ENCODE measurements around the gene PARN.

PARN gene, protein sequence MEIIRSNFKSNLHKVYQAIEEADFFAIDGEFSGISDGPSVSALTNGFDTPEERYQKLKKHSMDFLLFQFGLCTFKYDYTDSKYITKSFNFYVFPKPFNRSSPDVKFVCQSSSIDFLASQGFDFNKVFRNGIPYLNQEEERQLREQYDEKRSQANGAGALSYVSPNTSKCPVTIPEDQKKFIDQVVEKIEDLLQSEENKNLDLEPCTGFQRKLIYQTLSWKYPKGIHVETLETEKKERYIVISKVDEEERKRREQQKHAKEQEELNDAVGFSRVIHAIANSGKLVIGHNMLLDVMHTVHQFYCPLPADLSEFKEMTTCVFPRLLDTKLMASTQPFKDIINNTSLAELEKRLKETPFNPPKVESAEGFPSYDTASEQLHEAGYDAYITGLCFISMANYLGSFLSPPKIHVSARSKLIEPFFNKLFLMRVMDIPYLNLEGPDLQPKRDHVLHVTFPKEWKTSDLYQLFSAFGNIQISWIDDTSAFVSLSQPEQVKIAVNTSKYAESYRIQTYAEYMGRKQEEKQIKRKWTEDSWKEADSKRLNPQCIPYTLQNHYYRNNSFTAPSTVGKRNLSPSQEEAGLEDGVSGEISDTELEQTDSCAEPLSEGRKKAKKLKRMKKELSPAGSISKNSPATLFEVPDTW

DNA sequence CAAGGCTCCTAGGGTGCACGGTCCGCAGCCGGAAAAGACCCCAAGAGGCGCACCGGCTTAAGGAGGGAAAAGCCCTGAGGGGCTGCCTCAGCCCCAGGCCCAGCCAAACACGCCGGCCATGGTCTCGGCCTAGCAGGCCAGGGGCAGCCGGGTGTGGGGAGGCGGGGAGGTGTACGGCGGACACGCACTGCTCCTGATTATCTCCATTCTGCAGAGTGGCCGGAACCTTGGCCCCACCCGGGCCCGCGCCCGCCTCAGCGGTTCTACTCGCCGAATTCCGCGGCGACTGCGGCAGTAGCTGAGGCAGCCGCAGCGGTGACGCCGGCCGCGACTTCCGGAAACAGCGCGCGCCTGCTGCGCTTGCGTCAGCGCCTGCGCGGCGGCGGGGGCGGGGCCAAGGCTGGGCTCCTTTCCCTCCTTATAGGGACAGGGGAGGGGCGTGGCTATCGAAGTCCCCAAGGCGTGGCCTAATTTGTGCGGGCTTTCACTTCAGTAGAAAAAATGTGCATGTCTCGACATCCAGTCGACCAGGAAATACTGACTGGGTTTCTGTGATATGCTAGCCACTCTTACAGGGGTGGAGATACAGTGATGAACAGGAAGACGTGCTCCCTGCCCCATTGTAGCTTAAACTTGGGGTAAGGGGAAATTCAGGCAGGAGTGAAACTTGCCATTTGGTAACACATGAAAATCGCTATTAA lies at the start of gene PARN:
PARN (minus strand) TSS at position 342 of the 701 bp plus-strand sequence; CDS start at position 207, 135 bp downstream.
- DNase-seq (ENCODE audit: low read depth, low spot score): peak; percentile 88
- peak within 1 kb of the TSS; percentile 93 for H3K4me3 ChIP-seq
- peak within 1 kb of the TSS; percentile 85 for H3K9ac ChIP-seq (ENCODE audit: insufficient read length)
- no peaks in the 10 kb centered on the region for H3K9me3 ChIP-seq (ENCODE audit: low read depth, low read length)
- peak within 1 kb of the TSS; percentile 89 for H3K27ac ChIP-seq
- no peak for TF ChIP-seq EZH2 (IDR thresholded peaks at IDR 0.05)
- TF ChIP-seq POLR2AphosphoS5 (IDR thresholded peaks at IDR 0.05; ENCODE audit: borderline replicate concordance, low read depth, low read length): peak; percentile 86
- no peak for TF ChIP-seq FOXP2 (optimal IDR thresholded peaks at IDR 0.05; ENCODE audit: control extremely low read depth, extremely low read length, insufficient read depth)
- peaks cover 28% of the 10 kb centered on the region for H3K36me3 ChIP-seq (ENCODE audit: insufficient read depth, low read length)

DNA sequence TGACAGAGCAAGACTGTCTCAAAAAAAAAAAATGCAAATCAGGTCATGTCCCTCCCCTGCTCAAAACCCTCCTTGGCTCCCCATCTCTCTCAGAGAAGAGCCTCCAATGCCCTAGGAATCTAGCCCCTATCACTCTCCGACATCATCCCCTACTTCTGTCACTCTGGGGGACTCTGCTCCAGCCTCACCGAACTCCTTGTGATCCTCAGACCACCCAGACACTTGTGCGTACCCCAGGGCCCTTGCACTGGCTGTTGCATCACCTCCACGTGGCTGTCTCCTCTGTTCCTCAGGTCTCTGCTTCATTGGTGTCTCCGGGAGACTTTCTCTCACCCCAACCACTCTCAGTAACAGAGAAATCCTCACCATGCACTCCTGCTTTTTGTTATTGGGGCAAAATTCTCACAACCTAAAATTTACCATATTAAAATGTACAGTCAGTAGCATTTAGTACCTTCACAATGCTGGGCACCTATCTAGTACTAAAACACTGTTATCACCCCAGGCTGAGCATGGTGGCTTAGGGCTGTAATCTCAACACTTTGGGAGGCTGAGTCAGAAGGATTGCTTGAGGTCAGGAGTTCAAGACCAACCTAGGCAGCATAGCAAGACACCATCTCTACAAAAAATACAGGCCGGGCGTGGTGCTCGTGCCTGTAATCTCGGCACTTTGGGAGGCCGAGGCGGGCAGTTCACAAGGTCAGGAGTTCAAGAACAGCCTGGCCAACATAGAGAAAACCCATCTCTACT lies 48.9 kb upstream of the PARN start:
- H3K27ac ChIP-seq: no peak overlapping the region
- no peak overlapping the region for H3K4me3 ChIP-seq
- H3K9me3 ChIP-seq (ENCODE audit: low read depth, low read length): no peaks in the 10 kb centered on the region
- no peaks in the 10 kb centered on the region for H3K36me3 ChIP-seq (ENCODE audit: insufficient read depth, low read length)
- no peak overlapping the region for H3K9ac ChIP-seq (ENCODE audit: insufficient read length)
- no peak for DNase-seq (ENCODE audit: low read depth, low spot score)
- TF ChIP-seq FOXP2 (optimal IDR thresholded peaks at IDR 0.05; ENCODE audit: control extremely low read depth, extremely low read length, insufficient read depth) (no peak), POLR2AphosphoS5 (IDR thresholded peaks at IDR 0.05; ENCODE audit: borderline replicate concordance, low read depth, low read length) (no peak), EZH2 (IDR thresholded peaks at IDR 0.05) (no peak)

DNA sequence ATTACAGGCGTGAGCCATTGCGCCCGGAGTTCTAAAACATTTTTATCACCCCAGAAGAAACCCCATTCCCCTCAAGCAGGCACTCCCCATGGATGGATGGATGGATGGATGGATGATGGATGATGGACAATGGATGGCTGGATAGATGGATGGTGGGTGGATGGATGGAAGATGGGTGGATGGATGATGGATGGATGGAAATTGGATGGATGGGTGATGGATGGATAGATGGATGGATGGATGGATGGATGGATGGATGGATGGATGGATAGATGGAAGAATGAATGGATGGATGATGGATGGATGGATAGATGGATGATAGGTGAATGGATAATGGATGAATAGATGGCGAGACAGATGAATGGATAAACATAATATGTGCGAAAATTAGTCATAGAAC lies 47.6 kb upstream of the PARN start:
- H3K9me3 ChIP-seq (ENCODE audit: low read depth, low read length): no peaks in the 10 kb centered on the region
- no peak overlapping the region for H3K27ac ChIP-seq
- TF ChIP-seq FOXP2 (optimal IDR thresholded peaks at IDR 0.05; ENCODE audit: control extremely low read depth, extremely low read length, insufficient read depth) (no peak), EZH2 (IDR thresholded peaks at IDR 0.05) (no peak), POLR2AphosphoS5 (IDR thresholded peaks at IDR 0.05; ENCODE audit: borderline replicate concordance, low read depth, low read length) (no peak)
- DNase-seq (ENCODE audit: low read depth, low spot score): no peak
- no peak overlapping the region for H3K9ac ChIP-seq (ENCODE audit: insufficient read length)
- H3K36me3 ChIP-seq (ENCODE audit: insufficient read depth, low read length): no peaks in the 10 kb centered on the region
- H3K4me3 ChIP-seq: no peak overlapping the region

DNA sequence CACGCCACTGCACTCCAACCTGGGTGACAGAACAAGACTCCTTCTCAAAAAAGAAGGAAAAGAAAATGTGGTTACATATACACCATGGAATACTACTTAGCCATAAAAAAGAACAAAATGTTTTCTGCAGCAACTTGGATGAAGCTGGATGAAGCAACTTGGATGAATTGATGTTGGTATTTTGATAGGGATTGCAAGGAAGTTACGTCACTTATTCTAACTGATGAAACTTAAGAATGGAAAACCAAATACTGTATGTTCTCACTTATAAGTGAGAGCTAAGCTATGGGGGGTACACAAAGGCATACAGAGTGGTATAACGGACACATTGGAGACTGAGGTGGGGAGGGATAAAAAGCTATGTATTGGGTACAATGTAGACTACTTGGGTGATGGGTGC lies 46.6 kb upstream of the PARN start:
- DNase-seq (ENCODE audit: low read depth, low spot score): no peak
- no peaks in the 10 kb centered on the region for H3K9me3 ChIP-seq (ENCODE audit: low read depth, low read length)
- no peak overlapping the region for H3K4me3 ChIP-seq
- H3K9ac ChIP-seq (ENCODE audit: insufficient read length): no peak overlapping the region
- no peak overlapping the region for H3K27ac ChIP-seq
- TF ChIP-seq POLR2AphosphoS5 (IDR thresholded peaks at IDR 0.05; ENCODE audit: borderline replicate concordance, low read depth, low read length): no peak
- no peak for TF ChIP-seq EZH2 (IDR thresholded peaks at IDR 0.05)
- no peak for TF ChIP-seq FOXP2 (optimal IDR thresholded peaks at IDR 0.05; ENCODE audit: control extremely low read depth, extremely low read length, insufficient read depth)
- no peaks in the 10 kb centered on the region for H3K36me3 ChIP-seq (ENCODE audit: insufficient read depth, low read length)

DNA sequence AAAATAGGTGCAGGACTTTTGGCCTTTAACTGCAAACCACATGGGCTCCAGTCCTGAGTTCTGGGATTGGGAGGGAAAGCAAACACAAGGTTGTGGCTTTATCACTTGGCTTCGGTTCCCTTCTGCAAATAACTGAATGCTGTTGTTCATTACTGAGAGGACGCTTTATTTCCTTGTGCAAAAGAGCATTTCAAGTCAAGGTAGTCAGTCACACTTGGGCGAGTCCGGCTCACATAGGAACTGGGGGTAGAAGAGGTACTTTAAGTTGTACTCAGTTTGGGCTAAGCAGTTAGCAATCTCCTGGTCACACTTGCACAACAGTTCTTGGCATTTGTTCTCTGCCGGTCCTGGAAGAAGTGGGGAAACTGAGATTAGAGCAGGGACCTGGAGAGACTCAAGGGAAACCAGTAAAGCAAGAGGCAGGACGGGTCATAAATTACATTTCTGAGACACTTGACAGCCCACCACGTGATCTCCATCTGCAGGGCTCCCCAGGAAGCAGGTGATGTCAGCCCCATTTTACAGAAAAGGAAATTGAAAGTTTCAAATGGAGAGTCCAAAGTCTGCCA lies 42.4 kb upstream of the PARN start:
- no peak overlapping the region for H3K4me3 ChIP-seq
- peaks cover 11% of the 10 kb centered on the region for H3K36me3 ChIP-seq (ENCODE audit: insufficient read depth, low read length)
- H3K9me3 ChIP-seq (ENCODE audit: low read depth, low read length): no peaks in the 10 kb centered on the region
- no peak overlapping the region for H3K9ac ChIP-seq (ENCODE audit: insufficient read length)
- TF ChIP-seq POLR2AphosphoS5 (IDR thresholded peaks at IDR 0.05; ENCODE audit: borderline replicate concordance, low read depth, low read length) (no peak), FOXP2 (optimal IDR thresholded peaks at IDR 0.05; ENCODE audit: control extremely low read depth, extremely low read length, insufficient read depth) (no peak), EZH2 (IDR thresholded peaks at IDR 0.05) (no peak)
- DNase-seq (ENCODE audit: low read depth, low spot score): no peak
- no peak overlapping the region for H3K27ac ChIP-seq

DNA sequence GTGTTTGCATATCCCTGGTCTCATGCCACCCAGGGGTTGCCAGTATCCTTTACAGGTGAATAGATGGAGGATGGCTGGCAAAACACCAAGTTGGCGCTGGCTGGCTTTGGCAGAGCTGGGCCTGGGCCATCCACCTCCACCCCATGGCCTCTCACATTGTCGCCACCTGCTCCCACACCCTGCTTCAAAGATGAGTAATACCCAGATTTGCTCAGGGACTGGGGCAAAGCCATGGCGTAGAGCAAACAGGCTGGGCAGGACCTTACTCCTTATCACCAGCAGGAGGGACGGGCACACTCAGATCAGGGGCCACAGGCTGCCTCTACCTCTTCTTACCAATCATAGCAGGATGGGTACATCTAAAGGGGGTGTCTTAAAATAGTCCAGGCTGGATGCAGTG lies 39.7 kb upstream of the PARN start:
- no peaks in the 10 kb centered on the region for H3K9me3 ChIP-seq (ENCODE audit: low read depth, low read length)
- H3K27ac ChIP-seq: no peak overlapping the region
- TF ChIP-seq FOXP2 (optimal IDR thresholded peaks at IDR 0.05; ENCODE audit: control extremely low read depth, extremely low read length, insufficient read depth) (no peak), EZH2 (IDR thresholded peaks at IDR 0.05) (no peak), POLR2AphosphoS5 (IDR thresholded peaks at IDR 0.05; ENCODE audit: borderline replicate concordance, low read depth, low read length) (no peak)
- no peak overlapping the region for H3K4me3 ChIP-seq
- DNase-seq (ENCODE audit: low read depth, low spot score): no peak
- H3K9ac ChIP-seq (ENCODE audit: insufficient read length): no peak overlapping the region
- H3K36me3 ChIP-seq (ENCODE audit: insufficient read depth, low read length): peaks cover 35% of the 10 kb centered on the region

DNA sequence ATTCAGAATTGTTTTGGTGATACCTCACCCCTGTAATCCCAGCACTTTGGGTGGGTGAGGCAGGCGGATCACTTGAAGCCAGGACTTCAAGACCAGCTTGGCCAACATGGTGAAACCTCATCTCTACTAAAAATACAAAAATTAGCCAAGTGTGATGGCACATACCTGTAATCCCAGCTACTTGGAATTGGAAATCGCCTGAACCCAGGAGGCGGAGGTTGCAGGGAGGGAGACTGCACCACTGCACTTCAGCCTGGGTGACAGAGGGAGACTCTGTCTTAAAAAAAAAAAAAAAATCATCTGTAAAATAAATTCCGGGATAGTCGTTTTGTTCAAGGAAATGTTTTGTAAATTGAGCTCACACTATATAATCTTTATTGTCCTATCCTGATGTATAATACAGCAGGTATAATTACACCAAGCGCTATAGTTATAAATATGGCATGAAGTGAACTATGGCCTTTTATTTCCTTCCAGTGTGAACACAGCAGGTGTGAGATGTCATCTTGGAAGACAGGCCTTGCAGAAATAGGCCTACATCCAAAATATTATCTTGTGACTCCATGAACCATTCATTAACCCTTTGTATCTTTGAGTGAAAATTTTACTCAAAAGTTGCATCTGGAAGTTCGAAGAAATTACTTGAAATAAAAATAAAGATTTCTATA lies 38.6 kb upstream of the PARN start:
- no peak for DNase-seq (ENCODE audit: low read depth, low spot score)
- no peak overlapping the region for H3K27ac ChIP-seq
- H3K36me3 ChIP-seq (ENCODE audit: insufficient read depth, low read length): peaks cover 46% of the 10 kb centered on the region
- no peak overlapping the region for H3K9ac ChIP-seq (ENCODE audit: insufficient read length)
- TF ChIP-seq EZH2 (IDR thresholded peaks at IDR 0.05) (no peak), FOXP2 (optimal IDR thresholded peaks at IDR 0.05; ENCODE audit: control extremely low read depth, extremely low read length, insufficient read depth) (no peak), POLR2AphosphoS5 (IDR thresholded peaks at IDR 0.05; ENCODE audit: borderline replicate concordance, low read depth, low read length) (no peak)
- H3K9me3 ChIP-seq (ENCODE audit: low read depth, low read length): no peaks in the 10 kb centered on the region
- H3K4me3 ChIP-seq: no peak overlapping the region
